Stimulated activated CD4-positive, alpha-beta T cell treated with anti-CD3 and anti-CD28 coated beads, Interleukin-15, amount 100 ng/mL, for 48 hours (primary cell): ENCODE measurements around the gene ADGRF1.
"Not testable (repeated sequence)": the region's sequence is repeated elsewhere in the genome, so short reads cannot be mapped to it uniquely, and the experiment has no call there.

ENCODE experiments used
- DNase-seq, 2 donors: peaks; one replicate each; pipeline ENCODE4 v3.0.0-alpha.2; 2020; ENCODE audit warnings: low read depth in 2 of 2

ADGRF1 gene

GRCh38 chr6:47042275-47042791 lies at the start of gene ADGRF1:
Gene ADGRF1 (minus strand): TSS chr6:47042332. CDS start chr6:47029061, 13,271 bp downstream.
- DNase-seq = no peak

- DNase-seq = no peak
These were observed 48.7 kb upstream of the ADGRF1 start for GRCh38 chr6:47090881-47091280.

GRCh38 chr6:47089473-47089872 lies 47.3 kb upstream of the ADGRF1 start:
- not testable (repeated sequence) for DNase-seq

GRCh38 chr6:47086051-47086770 lies 44.1 kb upstream of the ADGRF1 start:
- DNase-seq = no peak

DNA sequence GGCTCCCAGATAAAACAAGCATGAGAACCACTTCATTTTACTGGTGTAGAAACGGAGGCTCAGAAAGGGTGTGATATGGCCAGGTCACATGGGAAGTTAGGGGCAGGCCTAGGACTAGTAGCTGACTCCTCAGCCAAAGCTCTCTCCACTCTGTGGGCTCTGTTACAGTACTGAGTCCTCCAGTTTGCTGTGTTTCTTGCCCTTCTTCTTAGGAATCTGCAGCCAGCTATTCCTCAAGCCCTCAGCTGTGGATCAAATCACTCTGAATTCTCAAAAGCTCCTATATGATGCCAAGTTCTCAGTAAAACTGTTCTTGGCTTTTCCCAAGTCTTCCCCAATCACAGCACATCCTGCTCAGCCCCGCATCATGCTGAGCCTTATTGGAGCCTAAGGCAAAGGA lies 42.5 kb upstream of the ADGRF1 start:
- DNase-seq = no peak

DNA sequence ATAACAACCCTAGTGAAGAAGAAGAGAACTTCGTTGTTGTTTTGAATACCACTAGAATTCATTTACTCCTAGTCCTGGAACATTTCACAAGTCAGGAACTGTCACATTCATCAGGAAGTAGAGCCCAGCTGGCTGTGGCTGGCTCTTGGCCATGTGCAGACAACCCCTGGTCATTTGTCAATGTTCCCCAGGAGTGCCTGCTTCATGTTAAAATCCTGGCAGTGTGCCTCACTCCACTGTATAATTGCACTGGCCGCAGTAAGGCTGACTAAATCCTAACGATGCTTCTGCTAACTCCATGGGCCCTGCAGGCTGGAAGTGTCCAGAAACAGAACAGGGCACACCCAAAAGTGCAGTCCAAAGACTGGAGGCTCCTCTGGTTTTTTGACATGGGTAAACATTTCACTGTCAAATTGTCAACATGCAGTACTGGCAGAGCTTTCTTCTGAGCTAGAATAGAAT lies 41.5 kb upstream of the ADGRF1 start:
- DNase-seq = no peak

- DNase-seq = no peak
These were observed 38.0 kb upstream of the ADGRF1 start for GRCh38 chr6:47080083-47080596.

DNA sequence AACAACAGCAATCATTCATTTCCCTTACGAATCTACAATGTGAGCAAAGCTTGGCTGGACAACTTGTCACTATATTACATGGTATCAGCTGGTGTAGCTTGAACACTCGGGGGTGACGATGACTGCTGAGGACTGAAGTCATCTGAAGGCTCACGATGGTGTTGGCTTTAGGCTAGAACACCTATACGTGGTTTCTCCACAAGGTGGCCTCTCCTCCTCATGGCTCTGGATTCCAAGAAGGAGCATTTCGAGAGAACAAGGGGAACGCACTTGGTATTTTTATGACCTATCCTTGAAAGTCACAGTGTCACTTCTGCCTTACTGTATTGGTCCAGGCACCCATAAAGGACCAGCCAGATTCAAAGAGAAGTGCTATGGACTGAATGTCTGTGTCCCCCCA lies 37.5 kb upstream of the ADGRF1 start:
- DNase-seq = no peak

GRCh38 chr6:47078991-47079390 lies 36.9 kb upstream of the ADGRF1 start:
- DNase-seq = no peak

DNA sequence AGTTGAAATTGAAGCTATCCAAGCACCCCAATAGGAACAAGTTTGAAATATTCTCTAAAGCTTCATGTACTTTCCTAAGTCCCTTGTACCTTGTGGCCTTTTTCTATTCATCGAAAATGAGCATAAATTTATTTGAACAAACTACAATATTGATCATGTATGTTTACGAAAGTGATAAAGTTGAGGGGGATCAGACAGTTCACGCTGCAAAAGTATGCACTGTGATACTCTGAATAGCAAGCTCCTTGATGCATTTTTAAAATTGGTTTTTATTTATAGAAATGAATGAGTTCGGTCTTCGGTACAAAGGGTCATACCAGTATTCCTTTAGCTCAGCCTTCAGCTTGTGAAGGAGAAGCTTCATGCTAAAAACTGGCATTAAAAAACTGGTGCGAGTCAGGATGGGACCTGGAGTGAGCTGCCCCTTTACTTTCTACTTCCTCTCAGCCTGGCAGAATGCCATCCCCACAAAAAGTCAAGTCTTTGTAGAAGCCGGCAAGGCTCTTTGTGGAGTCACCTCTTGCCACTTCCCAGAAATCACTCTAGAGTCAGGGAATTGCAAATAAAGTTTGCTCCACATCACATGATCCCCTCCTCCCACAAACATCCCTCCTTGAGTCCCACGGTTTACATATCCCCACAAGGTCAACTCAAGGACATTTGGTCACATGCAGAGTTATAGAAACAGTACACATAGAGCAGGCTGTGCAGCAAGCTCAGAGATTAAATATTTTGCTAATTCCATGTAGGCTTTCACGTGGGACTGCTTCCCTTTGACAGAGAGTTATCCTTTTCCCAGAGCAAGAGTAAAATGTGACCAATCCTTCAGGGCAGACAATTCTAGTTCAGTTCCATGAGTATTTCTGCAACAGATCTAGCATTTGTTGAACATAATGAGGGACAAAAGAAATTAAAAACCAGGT lies 34.6 kb upstream of the ADGRF1 start:
- no peak for DNase-seq

GRCh38 chr6:47075741-47076421 lies 33.7 kb upstream of the ADGRF1 start:
- DNase-seq = no peak

GRCh38 chr6:47075168-47075567 lies 33.0 kb upstream of the ADGRF1 start:
- DNase-seq = no peak

DNA sequence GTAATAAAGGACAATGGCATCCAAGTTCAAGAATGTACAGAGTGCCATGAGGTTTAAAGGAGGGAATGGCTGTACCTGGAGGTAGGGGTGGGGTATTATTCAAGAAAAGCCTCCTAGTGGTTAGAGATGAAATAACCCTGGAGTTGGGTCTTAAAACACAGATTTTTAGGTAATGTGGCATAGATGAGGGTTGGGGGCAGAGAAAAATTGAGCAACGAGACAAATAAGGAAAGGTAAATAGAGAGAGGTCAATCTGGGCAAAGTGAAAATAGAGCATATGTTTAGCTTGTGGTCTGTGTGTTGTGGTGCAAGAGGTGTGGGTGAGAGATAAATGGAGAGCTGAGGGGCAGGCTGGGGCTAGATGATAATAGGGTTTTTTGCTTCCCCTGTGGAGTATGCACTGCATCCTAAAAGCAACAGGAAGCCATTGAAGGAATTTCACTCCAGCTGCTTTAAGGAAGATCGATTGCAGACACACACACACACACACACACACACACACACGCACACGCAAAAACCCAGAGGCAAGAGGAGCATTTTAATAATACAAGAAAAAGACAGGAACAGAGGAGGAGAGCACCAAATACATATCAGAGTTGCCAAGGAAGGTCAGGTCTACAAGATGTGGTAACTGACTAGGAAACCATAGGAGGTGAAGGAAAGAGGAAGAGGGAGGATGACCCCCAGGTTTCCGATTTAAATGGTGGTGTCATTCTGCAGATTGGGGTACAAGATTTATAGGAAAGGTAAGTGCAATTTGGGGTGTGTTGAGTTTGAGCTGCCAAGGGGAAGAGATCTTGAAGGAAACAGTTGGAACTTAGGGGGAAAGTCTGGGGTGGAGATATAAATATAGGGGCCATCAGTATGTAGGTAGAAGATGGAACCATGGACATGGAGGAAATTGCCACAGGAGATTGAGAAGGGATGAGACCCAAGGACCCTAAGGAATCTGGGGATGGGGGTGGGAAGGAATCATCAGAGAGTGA lies 31.3 kb upstream of the ADGRF1 start:
- DNase-seq = no peak

- no peak for DNase-seq
These were observed 30.5 kb upstream of the ADGRF1 start for GRCh38 chr6:47072667-47073066.

GRCh38 chr6:47071681-47072080 lies 29.5 kb upstream of the ADGRF1 start:
- DNase-seq = no peak

DNA sequence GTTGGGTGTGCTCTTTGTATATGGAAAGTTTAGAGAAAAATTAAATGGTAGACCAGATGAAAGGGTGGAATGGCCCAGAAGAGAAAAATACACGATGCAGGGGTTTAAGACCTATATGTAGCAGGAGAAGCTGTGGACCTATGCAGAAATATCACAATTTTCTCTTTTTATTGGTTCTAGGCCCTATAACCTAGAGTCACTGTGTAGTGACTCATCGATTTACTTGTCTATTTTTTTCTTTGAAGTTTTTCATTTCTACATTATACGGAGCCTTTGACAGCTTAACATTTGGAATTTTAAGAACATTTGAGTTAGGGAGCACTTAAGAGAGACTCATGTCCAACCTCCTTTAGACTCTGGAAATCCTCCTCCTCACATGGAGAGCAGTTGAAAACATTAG lies 28.3 kb upstream of the ADGRF1 start:
- DNase-seq = no peak

GRCh38 chr6:47069156-47069555 lies 27.0 kb upstream of the ADGRF1 start:
- DNase-seq = no peak

DNA sequence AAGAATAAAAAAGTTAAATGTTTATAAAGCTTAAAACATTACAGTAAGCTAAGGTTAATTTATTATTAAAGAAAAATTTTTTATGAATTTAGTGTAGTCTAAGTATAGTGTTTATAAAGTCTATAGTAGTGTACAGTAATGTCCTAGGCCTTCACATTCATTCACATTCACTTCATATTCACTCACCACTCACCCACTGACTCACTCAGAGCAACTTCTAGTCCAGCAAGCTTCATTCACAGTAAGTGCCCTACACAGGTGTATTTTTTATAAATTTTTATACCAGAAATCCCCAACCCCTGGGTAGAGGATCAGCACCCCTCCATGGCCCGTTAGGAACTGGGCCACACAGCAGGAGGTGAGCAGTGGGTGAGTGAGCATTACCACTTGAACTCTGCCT lies 24.3 kb upstream of the ADGRF1 start:
- DNase-seq = no peak

DNA sequence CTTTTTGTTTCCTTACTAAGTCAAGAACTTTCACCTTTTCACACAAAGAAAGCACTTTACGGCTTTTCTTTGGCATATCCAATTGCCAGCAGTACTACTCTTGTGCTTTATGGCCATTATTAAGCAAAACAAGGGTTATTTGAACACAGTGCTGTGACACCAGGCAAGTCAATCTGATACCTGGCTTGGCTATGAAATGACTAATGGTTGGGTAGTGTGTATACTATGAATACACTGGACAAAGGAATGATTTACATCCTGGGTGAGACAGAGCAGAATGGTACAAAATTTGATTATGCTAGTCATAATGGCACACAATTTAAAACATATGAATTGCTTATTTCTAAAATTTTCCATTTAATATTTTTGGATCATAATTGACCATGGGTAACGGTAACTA lies 22.1 kb upstream of the ADGRF1 start:
- DNase-seq = no peak

DNA sequence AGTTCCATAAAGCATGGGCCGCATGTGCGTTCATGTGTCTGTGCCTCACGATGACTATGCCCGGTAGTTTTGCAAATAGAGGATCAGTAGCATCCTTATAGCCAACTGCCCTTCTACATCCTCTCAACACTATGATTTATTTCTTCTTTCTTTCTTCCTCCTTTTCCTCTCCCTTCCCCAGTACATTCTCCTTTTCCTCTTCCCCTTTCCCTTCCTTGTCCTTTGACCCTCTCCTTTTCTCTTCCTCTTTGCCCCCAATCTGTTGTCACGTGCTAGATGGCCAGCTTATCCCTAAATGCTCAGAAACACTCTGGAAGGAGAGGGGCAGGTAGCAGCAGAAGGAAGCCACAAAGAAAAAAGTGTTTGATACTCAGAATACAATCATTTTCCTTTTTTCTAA lies 20.2 kb upstream of the ADGRF1 start:
- DNase-seq = no peak
